Stimulated activated CD4-positive, alpha-beta T cell treated with anti-CD3 and anti-CD28 coated beads, Interleukin-4, amount 100 ng/mL, for 1 hour (primary cell): ENCODE results near the gene TP53I11.

Experiments
- DNase-seq: peaks from one replicate; pipeline ENCODE4 v3.0.0-alpha.2; 2020

TP53I11 gene

GRCh38 chr11:44938066-44938691 is 12.5 kb downstream of the TP53I11 start:
- no peak for DNase-seq

- no peak for DNase-seq
Measured at GRCh38 chr11:44936951-44937543, 13.6 kb downstream of the TP53I11 start.

DNA sequence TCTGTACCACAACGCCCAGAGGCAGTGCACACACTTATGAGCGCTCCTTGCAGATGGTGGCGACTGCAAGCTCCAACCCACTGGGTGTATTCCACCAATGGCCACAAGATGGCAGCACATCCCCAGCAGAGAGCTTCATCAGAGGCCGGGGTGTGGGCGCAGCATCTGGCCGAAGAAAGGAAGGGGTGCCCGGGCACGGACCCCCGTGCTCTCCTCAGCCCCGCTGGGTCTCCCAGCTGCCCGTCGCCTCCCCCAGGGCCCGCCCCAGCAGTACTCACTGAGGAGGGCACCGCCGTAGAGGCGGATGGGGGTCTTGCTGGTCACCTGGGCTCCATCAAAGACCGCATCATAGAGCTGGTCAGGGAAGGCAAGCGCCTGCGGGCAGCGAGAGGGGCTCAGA is 14.2 kb downstream of the TP53I11 start:
- DNase-seq: peak; percentile 83

- no peak for DNase-seq
Measured at GRCh38 chr11:44934735-44935250, 15.9 kb downstream of the TP53I11 start.

GRCh38 chr11:44934110-44934509 is 16.6 kb downstream of the TP53I11 start:
- no peak for DNase-seq

GRCh38 chr11:44931466-44931865 is 19.2 kb downstream of the TP53I11 start:
- no peak for DNase-seq

DNA sequence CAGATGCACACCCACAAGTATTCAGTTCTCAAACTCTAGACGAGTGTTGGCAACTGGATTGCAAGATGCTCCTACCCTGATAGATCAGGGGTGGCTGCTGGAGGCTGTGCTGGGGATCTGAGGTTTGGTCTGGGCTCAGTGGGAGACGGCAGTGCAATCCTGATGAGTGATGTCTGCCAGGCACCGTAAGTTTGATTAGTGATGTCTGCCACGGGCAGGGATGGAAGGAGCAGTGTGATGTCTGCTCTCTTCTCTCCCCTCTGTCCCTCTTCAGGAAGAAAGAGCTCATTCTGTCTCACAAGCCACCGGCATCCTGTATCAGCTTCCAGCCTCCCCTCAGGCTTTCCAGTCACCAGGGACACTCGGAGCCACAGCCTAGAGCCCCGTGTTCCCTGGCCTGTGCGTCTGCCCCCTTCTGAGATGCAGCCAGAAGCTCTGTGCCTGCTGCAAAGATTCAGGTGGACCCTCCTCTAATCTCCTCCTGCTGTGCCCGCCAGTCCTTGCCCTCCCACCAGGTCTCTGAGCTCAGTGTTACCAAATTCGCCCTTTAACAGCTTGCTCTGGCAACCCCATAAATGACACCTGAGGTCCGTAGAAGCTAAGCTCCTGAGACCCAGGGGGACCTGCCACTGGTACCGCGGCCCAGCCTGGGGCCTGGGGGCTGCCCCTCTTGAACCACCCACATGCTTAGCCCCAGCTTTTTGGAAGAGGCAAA is 19.9 kb downstream of the TP53I11 start:
- no peak for DNase-seq

DNA sequence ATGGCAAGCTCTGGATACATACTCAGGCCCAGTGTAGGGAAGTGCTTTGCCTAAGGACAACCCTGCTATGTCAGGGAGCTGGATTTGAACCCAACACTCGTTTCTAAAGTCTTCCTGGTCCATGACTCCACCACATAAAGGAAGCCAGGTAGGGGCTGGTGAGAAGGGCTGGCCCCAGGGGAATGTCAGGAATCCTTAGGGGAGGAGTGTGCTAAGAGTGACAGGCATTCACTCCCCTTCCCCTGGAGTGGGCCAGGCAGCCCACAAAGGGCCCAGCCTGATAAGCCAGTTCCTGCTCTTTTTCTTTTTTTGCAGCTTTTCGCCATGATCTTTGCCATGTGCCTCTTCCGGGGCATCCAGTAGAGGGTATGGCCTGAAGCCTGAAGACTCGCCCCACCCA is 21.9 kb downstream of the TP53I11 start:
- DNase-seq: no peak

- no peak for DNase-seq
Measured at GRCh38 chr11:44928144-44928543, 22.5 kb downstream of the TP53I11 start.

GRCh38 chr11:44927174-44927661 is 23.5 kb downstream of the TP53I11 start:
- DNase-seq: peak; percentile 58

- DNase-seq: no peak
Measured at GRCh38 chr11:44926036-44926435, 24.6 kb downstream of the TP53I11 start.

DNA sequence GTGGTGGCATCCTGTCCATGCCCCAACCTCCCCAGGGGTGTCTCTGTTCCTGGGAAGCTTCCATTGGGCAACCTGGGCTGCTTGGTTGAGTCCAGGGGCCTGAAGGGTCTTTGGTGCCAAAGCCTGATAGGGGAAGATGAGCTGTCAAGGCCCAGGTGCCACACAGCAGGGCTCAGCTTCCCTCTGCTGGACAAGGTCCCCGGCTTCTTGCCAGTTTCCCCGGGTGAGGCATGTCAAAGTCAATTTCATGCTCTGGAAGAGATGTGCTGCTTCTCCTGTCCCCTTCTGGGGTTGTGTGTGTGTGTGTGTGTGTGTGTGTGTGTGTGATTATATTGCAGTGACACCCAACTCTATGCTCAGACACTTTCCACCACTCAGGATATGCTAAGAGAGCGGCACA is 26.9 kb downstream of the TP53I11 start:
- DNase-seq: no peak

- DNase-seq: no peak
Measured at GRCh38 chr11:44923115-44923514, 27.6 kb downstream of the TP53I11 start.

DNA sequence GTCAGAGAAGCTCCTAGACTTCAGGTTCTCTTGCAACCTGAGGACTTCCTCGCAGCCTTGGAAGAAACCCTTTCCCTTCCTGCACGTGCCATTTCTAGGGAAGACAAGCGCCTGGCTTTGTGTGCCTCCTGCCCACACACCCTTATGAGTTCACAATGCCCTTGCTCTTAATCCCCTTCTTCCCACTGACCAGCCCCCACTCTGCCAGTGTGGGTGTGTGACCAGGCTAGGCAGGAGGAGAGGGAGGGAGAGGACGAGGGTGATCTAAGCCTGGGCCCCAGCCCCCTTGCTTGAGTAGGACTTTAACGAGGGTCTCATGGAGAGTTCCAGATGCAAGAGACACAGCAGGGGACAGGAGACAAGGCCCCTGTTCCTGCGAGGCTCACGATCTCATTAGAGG is 30.2 kb downstream of the TP53I11 start:
- DNase-seq: no peak

DNA sequence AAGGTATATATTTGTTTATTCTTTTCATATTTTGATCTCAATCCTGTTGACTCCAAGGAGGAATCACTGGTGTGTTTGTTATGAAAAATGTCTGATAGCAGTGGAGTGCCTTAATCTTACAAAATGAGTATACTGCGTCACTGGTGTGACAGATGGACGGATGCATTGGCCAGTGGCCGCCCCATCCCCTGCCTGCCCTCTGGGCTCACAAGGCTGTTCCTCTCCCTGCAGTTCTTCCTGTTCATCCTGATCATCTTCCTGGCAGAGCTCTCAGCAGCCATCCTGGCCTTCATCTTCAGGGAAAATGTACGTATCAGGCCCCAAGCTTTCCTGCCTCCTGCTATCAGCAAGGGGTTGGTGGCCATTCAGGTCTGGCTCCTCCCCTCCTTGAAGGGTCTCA is 32.9 kb downstream of the TP53I11 start:
- no peak for DNase-seq

GRCh38 chr11:44916801-44917385 is 33.8 kb downstream of the TP53I11 start:
- DNase-seq: no peak

- no peak for DNase-seq
Measured at GRCh38 chr11:44916331-44916730, 34.4 kb downstream of the TP53I11 start.

DNA sequence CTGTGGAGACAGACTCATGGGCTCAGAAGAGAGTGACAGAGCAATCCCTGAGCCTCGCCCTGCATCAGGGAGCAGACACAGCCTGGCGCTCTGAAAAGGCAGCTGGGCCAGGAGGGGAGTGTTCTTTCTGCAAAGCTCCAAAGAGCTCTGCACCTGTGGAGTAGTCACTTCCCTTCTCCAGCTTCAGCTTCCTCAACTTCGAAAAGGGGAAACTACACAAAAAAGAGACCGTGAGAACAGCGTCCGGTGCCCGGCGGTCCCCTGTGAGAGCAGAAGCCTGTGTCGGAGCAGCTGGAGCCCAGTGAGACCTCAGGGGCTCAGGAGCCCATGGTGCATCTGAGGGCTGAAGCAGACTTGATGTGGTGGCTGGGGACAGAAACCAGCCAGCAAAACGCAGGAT is 35.1 kb downstream of the TP53I11 start:
- no peak for DNase-seq

DNA sequence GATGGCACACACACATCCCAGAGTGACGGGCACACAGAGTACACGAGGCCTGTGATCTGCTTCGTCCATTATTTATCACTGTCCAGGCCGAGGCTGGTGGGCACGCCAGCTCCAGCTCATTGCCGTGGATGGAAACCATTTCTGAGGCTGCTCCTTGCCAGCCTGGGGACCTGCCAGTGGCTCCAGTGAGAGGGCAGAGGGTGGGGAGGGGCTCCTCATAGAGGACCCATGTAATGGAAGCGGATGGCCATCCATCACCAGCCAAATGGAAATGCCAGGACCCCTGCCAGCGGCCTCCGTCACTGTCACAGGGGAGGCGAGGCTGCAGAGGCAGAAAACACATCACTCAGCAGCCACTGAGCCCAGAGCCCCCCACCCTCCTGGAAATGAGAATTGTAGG is 35.7 kb downstream of the TP53I11 start:
- no peak for DNase-seq

DNA sequence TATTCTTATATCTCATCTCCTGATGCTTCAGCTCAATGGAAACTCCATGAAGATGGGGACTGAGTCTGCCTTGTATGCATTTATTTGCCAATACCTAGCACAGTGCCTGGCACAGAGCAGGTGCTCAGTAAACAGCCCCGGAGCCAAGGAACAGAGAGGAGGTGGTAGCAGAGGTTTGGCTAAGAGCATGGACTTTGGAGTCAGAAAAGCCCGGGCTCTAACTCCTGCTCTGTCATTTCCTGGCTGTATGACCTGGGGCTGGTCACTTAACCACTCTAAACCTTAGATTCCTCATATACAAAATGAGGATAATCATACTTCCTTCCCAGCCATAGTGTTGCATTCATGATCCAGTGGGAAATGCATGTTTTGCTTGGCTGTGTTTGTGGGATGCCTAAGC is 36.6 kb downstream of the TP53I11 start:
- no peak for DNase-seq

DNA sequence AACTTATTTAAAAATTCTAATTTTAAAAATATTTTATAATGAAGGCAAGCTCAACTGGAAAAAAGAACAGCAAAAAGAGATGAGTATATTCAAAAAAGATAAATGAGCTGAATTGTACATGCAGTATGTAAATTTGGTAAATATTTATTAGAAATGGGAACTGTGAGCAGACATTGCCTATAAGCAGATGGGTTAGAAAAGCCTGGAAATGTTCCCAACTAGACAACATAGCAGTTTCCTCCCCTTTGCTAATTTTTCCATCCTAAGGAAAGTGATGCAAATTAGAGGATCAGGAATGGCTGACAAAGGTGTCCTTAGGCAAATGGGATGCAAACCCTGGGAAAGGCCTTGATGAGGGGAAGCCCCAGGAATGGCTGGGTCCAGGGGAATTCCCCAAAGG is 37.2 kb downstream of the TP53I11 start:
- DNase-seq: no peak

DNA sequence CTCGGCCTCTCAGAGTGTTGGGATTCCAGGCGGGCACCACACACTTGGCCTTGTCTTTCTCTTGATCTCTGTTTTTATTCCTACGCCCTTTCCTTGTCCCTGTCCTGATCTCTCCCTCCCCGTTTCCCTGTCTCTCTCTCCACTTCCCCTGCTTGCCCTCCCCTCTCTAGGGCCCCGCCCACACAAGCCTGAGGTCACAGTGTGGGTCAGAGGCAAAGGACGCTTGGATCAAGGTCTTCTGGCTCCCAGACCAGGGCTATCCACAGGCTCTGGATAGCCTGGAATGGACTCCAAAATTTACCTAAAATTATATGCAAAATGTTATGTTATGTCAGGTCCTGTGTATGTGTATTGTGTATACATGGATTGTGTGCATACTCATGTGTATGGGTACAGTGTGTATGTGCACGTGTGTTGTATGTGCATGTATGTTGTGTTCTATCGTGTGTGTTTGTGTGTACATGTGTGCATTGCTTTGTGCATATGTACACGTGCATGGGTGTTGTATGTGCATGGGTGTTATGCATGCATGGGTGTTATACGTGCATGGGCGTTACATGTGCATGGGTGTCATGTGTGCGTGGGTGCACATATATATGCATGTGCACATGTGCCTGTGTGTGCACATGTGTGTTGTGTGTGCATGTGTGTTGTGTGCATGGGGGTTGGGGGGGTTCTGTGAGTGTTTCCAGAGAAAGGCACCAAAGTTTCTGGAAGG is 38.3 kb downstream of the TP53I11 start:
- no peak for DNase-seq
